IPS-15b (cell line): Measurements from ENCODE around the gene HAUS1.
"Not testable (repeated sequence)": the region's sequence is repeated elsewhere in the genome, so short reads cannot be mapped to it uniquely, and the experiment has no call there.

Source experiments
- H3K27me3 ChIP-seq: one replicate; pipeline ENCODE4 v1.6.1; 2013; ENCODE audit warnings: low read length; ENCODE audit not compliant: control insufficient read depth, insufficient read depth
- H3K36me3 ChIP-seq: one replicate; pipeline ENCODE4 v1.6.1; 2013; ENCODE audit warnings: low read length; ENCODE audit not compliant: control insufficient read depth, insufficient read depth
- H3K4me1 ChIP-seq: one replicate; pipeline ENCODE4 v1.6.1; 2013; ENCODE audit warnings: mild to moderate bottlenecking, low read length; ENCODE audit not compliant: control insufficient read depth, insufficient read depth
- H3K4me3 ChIP-seq: one replicate; pipeline ENCODE4 v1.5.1; 2013; ENCODE audit warnings: low read depth, low read length
- H3K9ac ChIP-seq: one replicate; pipeline ENCODE4 v1.6.1; 2013; ENCODE audit warnings: low read depth, mild to moderate bottlenecking, low read length
- H3K9me3 ChIP-seq: one replicate; pipeline ENCODE4 v1.6.1; 2013; ENCODE audit warnings: mild to moderate bottlenecking, low read length; ENCODE audit not compliant: control insufficient read depth, insufficient read depth

Gene HAUS1

GRCh38 chr18:46140173-46140572, 36.0 kb downstream of the HAUS1 start:
- Histone ChIP-seq H3K9me3 (no peaks in the 10 kb centered on the region), H3K9ac (no peak overlapping the region), H3K27me3 (no peaks in the 10 kb centered on the region), H3K4me1 (peaks cover 5% of the 10 kb centered on the region), H3K4me3 (no peak overlapping the region), H3K36me3 (no peaks in the 10 kb centered on the region)

DNA sequence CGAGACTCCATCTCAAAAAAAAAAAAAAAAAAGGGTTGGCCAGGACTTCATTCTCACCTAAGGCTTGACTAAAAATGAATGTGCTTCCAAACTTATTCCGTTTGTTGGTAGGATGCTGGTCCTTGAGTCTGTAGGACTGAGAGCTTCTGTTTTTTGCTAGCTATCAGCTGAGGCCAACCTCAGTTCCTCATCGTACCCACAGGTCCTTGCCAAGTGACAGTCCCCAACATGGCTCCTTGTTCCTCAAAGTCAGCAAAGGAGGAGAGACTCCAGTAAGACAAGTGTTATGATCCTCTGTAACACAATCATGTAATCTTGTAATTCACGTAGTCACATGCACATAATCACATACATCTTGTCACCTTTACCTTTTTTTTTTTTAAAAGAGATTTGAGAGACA, 37.0 kb downstream of the HAUS1 start:
- H3K4me1 ChIP-seq: peaks cover 5% of the 10 kb centered on the region
- no peaks in the 10 kb centered on the region for H3K36me3 ChIP-seq

DNA sequence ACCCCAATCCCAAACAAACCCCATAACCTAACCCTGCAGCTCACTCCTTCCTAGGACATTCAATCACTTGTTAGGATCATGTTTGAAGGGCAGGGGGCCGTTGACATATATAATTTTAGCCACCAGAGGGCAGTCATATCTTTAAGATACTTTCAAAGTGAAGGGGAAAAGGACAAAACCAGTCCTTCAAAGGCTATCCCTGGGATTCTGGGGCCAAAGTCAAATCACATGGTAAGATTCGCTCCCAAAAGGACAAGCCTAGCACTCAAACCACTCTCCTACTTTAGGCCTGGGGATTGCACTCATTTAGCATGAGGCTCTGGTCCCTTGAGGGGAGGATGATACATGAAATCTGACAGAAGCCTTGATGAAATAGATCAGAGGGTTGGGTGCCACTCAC, 44.6 kb downstream of the HAUS1 start:
- Histone ChIP-seq H3K9ac (no peak overlapping the region), H3K4me3 (no peak overlapping the region), H3K4me1 (peaks cover 16% of the 10 kb centered on the region), H3K36me3 (no peaks in the 10 kb centered on the region), H3K9me3 (no peaks in the 10 kb centered on the region), H3K27me3 (no peaks in the 10 kb centered on the region)

More for the DNA sequence above, 37.0 kb downstream of the HAUS1 start:
- Histone ChIP-seq H3K4me3 (no peak overlapping the region), H3K9me3 (no peaks in the 10 kb centered on the region), H3K9ac (no peak overlapping the region), H3K27me3 (no peaks in the 10 kb centered on the region)

DNA sequence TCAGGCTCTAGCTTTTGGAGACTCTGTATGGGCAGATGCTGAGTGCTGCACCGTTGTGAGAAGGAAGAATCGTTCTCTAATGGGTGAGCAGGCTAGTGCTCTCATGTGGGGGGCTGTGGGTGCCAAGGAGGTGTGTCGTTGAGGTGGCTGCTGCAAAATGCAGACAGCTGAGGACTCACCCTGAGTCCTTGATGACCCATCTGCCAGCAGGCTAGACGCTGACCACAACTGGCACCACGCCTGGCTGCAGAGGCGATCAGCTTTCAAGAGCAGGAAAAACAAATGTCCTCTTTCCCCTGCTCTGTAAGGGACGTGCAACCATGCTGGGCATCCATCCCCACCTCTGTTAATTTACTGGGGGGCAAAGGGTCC, 48.2 kb downstream of the HAUS1 start:
- Histone ChIP-seq H3K9me3 (no peaks in the 10 kb centered on the region), H3K9ac (no peak overlapping the region), H3K4me1 (peaks cover 17% of the 10 kb centered on the region), H3K4me3 (peak overlapping the region; percentile 35), H3K27me3 (no peaks in the 10 kb centered on the region), H3K36me3 (no peaks in the 10 kb centered on the region)

GRCh38 chr18:46152808-46153617, 48.8 kb downstream of the HAUS1 start:
- Histone ChIP-seq H3K36me3 (no peaks in the 10 kb centered on the region), H3K4me1 (peaks cover 17% of the 10 kb centered on the region), H3K4me3 (peak overlapping the region; percentile 35), H3K9ac (no peak overlapping the region), H3K9me3 (no peaks in the 10 kb centered on the region), H3K27me3 (no peaks in the 10 kb centered on the region)

DNA sequence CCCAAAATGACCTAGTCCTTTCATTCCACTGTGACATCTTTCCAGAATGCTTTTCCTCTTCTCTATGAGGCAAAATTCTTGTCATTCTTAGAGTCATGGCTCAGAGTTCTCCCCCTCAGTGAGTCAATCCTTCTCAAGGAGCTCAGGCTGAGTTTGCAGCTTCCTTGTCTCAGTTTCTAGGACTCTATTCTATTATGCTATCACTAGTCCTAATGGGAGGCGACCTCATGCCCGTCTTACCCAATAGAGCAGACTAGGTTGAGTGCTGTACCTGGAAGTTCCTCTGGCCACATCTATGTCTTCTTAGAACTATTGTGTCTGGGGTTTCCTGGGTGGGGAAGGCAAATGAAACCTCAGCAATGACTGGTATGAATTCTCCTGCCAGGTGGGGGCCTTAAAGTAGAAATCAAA, 51.5 kb downstream of the HAUS1 start:
- Histone ChIP-seq H3K4me1 (peaks cover 17% of the 10 kb centered on the region), H3K4me3 (no peak overlapping the region), H3K9me3 (no peaks in the 10 kb centered on the region), H3K27me3 (no peaks in the 10 kb centered on the region), H3K9ac (no peak overlapping the region), H3K36me3 (no peaks in the 10 kb centered on the region)

- Histone ChIP-seq H3K4me1 (peaks cover 17% of the 10 kb centered on the region), H3K9ac (no peak overlapping the region)
Observed at GRCh38 chr18:46156124-46156745, 52.0 kb downstream of the HAUS1 start.

GRCh38 chr18:46156843-46157242, 52.7 kb downstream of the HAUS1 start:
- no peak overlapping the region for H3K9ac ChIP-seq
- peaks cover 17% of the 10 kb centered on the region for H3K4me1 ChIP-seq
- no peaks in the 10 kb centered on the region for H3K27me3 ChIP-seq
- no peak overlapping the region for H3K4me3 ChIP-seq
- no peaks in the 10 kb centered on the region for H3K36me3 ChIP-seq
- no peaks in the 10 kb centered on the region for H3K9me3 ChIP-seq

More at GRCh38 chr18:46156124-46156745, 52.0 kb downstream of the HAUS1 start:
- no peak overlapping the region for H3K4me3 ChIP-seq
- H3K36me3 ChIP-seq: no peaks in the 10 kb centered on the region
- no peaks in the 10 kb centered on the region for H3K9me3 ChIP-seq
- no peaks in the 10 kb centered on the region for H3K27me3 ChIP-seq

- H3K27me3 ChIP-seq: no peaks in the 10 kb centered on the region
- H3K4me1 ChIP-seq: peaks cover 4% of the 10 kb centered on the region
- H3K9me3 ChIP-seq: no peaks in the 10 kb centered on the region
Observed at GRCh38 chr18:46158499-46158898, 54.3 kb downstream of the HAUS1 start.

DNA sequence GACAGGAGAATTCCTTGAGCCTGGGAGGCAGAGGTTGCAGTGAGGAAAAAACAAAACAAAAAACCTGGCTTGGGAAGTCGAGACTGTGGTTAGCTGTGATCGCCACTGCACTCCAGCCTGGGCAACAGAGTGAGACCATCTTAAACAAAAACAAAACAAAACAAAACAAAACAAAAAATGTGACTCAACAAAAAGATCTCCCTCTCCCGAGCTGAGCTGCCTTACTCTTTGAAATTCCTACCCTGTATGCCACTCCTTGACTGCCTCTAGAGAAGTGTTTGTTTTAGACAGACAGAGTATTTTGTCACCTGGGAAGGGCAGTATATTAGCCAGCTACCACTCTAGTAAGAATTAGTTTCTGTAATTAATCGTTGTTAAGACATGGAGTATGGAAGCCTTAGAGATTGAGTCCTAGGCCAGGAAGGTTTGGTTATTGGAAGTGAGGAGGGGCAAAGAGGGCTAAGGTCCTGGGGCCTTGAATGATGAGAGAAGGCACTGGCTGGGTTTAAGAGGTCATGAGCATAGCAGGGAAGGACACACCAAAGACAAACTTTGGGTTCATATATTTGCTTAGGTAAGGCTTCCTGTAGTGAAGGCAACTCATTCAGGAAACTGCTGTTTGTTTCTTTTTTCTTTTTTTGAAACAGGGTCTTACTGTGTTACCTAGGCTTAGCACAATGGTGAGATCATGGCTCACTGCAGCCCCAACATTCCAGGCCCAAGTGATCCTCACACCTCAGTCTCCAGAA, 56.0 kb downstream of the HAUS1 start:
- H3K27me3 ChIP-seq: no peaks in the 10 kb centered on the region
- H3K4me3 ChIP-seq: no peak overlapping the region
- no peak overlapping the region for H3K9ac ChIP-seq
- no peaks in the 10 kb centered on the region for H3K9me3 ChIP-seq
- H3K4me1 ChIP-seq: peaks cover 2% of the 10 kb centered on the region
- H3K36me3 ChIP-seq: no peaks in the 10 kb centered on the region

More at GRCh38 chr18:46158499-46158898, 54.3 kb downstream of the HAUS1 start:
- Histone ChIP-seq H3K9ac (no peak overlapping the region), H3K36me3 (no peaks in the 10 kb centered on the region), H3K4me3 (no peak overlapping the region)

GRCh38 chr18:46160840-46161239, 56.7 kb downstream of the HAUS1 start:
- not testable (repeated sequence) for H3K9me3 ChIP-seq, H3K9ac ChIP-seq, H3K4me3 ChIP-seq, H3K27me3 ChIP-seq, H3K4me1 ChIP-seq, H3K36me3 ChIP-seq
